HG02610 (cell line): ENCODE results near the gene PJVK.
"Not testable (repeated sequence)": the region's sequence is repeated elsewhere in the genome, so short reads cannot be mapped to it uniquely, and the experiment has no call there.

ENCODE experiments used
- ATAC-seq: cut with Tn5 transposase; IDR thresholded peaks from one replicate; pipeline ENCODE4 v1.9.1; 2021; ENCODE audit warnings: mild to moderate bottlenecking, moderate library complexity; ENCODE audit not compliant: unreplicated experiment

Gene PJVK, protein sequence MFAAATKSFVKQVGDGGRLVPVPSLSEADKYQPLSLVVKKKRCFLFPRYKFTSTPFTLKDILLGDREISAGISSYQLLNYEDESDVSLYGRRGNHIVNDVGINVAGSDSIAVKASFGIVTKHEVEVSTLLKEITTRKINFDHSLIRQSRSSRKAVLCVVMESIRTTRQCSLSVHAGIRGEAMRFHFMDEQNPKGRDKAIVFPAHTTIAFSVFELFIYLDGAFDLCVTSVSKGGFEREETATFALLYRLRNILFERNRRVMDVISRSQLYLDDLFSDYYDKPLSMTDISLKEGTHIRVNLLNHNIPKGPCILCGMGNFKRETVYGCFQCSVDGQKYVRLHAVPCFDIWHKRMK

GRCh38 chr2:178450774-178451525, at the start of gene PJVK, which contains the start of gene PRKRA:
TSS of gene PJVK (plus strand) at chr2:178451378. CDS start at chr2:178453410, 2,032 bp downstream.
TSS of gene PRKRA (minus strand) at chr2:178451175. CDS start at chr2:178451030, 145 bp downstream.
- peak; percentile 87 for ATAC-seq

GRCh38 chr2:178401994-178402437, 49.2 kb upstream of the PJVK start:
- ATAC-seq, result no peak

DNA sequence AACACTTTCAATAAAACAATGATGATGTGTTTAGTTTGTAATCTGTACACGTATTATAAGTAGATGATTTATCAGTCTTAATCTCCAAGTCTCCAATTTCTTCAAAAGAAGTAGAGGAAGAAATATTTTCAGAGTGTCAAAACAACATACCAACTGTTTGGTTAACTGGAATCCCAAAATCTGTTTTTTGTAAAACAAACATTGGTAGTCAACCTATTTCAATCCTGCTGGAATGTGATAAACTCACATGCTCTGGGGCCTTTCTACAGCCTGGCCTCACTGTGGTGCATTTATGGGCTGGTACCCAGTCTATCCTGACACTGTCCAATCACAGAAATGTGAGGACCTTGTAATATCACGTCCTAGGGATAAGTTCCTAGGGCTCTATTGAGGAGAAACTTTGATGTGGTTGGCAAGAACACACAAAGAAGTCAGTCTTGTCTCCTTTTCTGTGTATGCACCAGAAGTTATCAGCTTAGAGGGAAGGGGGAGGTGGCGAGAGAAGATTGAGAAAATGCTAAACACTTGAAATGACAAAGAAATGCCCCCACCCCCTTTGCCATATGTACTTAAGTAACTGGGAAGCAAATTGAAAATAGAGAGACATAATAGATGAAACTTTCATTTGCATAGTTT, 47.4 kb upstream of the PJVK start:
- peak; percentile 33 for ATAC-seq

DNA sequence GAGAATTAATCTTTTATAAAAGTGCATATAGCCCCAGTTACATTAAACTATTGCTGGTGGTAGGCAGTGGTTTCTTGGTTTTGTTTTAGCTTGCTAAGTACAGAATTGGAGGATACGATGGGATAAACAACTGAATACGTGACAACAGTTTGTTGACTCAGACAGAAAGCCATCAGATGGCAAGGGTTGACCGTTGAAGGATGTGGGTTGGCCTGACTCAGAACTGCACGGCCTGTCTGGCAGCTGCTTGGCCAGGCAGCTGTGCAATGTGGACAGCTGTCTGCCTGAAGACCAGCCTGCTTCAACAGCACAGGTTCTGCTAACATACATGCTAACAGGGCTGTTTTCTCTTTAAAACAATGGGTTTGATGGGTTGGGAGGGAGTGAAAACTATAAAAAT, 46.8 kb upstream of the PJVK start:
- peak; percentile 100 for ATAC-seq

DNA sequence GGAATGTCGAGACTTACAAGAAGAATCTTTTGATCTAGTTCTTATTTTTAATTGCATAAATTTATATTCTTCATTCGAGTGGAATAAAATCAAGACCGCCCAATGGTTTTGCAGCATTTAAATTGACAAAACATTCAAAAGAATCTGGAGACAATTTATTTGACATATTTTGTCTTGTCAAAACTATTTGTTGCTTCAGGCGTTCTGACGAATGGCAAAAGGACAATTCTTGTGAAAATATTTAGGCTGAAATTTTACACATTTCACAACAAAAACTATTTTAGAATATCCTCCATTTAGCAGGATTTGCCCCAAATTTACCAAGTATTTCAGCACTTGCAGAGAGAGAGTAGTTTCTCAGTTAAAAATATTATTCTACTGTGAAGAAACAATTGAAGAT, 41.9 kb upstream of the PJVK start:
- no peak for ATAC-seq

DNA sequence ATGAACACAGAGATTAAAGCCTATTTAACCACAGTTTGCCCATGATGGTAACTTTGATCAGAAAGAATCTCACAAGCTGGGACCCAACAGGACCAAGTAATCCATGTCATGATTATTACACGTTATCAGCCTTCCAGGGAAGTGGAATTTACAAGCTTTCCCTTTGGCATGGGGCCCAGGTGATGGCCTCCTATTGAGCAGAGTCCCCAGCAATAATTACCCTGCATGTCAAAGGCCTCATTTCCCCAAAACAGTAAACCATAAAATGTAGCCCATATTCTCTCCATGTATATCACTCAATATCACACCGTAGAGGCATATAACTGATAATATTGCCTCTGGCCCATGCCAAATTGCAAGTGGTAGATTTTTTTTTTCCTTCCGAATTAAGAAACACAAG, 39.1 kb upstream of the PJVK start:
- ATAC-seq, result no peak

DNA sequence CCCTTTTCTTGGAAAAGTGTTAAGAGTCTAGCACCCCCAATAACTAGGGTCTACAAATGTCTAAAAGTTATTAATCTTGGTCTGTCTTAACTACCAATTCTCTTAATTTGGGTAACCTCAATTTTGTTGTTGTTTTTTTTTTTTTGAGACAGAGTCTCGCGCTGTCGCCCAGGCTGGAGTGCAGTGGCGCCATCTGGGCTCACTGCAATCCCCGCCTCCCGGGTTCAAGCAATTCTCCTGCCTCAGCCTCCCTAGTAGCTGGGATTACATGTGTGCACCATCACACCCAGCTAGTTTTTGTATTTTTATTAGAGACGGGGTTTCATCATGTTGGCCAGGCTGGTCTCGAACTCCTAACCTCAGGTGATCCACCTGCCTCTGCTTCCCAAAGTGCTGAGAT, 38.7 kb upstream of the PJVK start:
- not testable (repeated sequence) for ATAC-seq

GRCh38 chr2:178413472-178414265, 37.5 kb upstream of the PJVK start:
- ATAC-seq, result peak; percentile 81

GRCh38 chr2:178414266-178415247, 36.6 kb upstream of the PJVK start:
- ATAC-seq, result peak; percentile 83

DNA sequence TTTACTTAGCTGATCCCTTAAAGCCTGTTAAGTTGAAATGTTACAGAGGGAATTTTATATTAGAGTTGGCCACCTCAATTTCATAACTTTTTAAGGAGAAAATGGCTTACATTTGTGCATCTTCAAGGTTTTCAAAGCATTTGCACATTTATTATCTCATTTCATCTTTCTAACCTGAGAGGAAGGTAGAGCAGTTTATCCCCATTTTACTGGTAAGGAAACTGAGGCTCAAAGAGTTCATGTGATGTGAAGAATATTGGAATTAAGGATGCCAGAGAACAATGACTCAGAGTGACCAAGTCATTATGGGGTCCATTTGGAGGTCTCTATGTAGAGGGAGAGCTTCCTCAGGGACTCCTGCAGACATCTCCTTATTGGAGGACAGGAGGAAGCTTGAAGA, 35.2 kb upstream of the PJVK start:
- ATAC-seq, result no peak

GRCh38 chr2:178417916-178418315, 33.3 kb upstream of the PJVK start:
- no peak for ATAC-seq

DNA sequence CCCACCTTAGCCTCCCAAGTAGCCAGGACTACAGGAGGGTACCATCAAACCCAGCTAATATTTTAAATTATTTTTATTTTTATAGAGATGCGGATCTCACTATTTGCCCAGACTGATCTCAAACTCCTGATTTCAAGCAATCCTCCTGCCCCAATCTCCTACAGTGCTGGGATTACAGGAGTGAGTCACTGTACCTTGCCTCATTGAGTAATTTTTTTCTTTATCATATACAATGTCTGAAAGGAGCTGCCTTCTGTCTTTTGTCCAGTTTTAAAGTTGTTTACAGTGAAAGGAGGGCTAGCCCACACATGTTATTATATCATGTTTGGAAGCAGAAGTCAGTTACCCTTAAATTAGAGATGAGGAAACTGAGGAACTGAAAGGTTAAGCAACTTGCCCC, 32.8 kb upstream of the PJVK start:
- no peak for ATAC-seq

DNA sequence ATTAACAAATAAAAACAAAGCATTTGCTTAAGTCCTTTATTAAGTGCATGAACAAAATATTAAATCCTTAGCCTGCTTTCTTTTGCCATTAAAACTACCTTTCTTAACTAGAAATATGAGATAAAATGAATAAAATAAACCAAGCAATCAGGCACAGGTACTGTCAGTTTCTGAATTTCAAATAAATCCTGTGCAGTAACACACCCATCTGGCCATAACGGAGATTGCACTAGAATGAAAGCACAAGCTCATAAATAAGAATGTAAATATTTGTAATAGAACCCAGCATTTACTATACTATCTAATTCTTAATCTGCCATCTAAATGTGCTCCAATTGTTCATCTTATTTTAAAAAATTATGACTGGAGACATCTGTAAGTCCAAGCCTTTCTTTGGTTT, 32.1 kb upstream of the PJVK start:
- ATAC-seq, result no peak

GRCh38 chr2:178420463-178420999, 30.6 kb upstream of the PJVK start:
- ATAC-seq, result no peak

GRCh38 chr2:178422097-178422496, 29.1 kb upstream of the PJVK start:
- no peak for ATAC-seq

DNA sequence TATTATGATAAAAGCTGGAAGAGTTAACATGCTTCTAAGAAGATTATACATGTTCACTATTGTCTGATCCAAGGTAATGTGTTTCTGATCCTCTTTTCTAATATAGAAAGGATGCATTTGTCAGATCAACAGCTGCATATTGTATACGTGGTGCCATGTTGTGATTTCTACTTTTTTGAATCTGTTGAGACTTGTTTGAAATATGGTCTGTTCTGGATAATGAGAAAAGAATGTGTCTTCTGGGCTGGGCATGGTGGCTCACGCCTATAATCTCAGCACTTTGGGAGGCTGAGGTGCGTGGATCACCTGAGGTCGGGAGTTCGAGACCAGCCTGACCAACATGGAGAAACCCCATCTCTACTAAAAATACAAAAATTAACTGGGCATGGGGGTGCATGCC, 27.4 kb upstream of the PJVK start:
- not testable (repeated sequence) for ATAC-seq

DNA sequence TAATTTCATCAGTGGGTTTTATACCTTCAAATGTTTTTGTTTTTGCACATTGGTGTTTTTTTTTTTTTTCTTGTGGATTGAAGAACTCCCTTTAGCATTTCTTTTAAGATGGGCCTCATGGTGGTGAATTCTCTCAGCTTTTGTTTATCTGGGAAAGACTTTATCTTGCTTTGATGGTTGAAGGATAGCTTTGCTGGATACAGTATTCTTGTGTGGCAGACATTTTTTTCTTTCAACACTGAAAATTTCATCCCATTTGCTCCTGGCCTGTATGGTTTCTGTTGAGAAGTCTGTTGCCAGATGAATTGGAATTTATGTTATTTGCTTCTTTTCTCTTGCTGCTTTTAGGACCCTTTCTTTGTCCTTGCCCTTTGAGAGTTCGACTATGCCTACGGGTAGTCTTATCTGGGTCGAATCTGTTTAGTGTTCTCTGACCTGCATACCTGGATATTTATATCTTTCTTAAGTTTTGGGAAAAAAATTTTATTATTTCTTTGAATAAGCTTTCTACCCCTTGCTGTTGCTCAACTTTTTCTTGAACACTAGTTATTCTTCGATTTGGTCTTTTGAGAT, 25.8 kb upstream of the PJVK start:
- no peak for ATAC-seq

GRCh38 chr2:178426388-178426787, 24.8 kb upstream of the PJVK start:
- ATAC-seq, result no peak

DNA sequence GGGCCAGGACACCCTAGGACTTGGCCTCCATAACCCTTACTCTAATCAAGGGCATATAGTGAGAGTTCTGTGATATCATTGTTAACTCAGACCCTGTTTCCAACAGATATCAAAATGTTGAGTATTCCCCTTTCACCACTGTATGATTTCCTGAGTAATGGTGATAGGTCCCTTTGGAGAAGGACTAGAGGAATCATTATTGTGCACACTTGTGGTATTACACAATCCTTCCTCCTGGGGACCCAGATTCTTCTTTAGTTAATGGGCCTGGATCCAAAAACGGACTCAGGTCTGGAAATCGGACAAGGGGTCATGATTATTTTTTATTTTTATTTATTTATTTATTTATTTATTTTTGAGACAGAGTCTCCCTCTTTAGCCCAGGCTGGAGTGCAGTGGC, 23.7 kb upstream of the PJVK start:
- ATAC-seq, result no peak
